GM21360 (cell line): Measurements from ENCODE around the gene ENTPD6.
"Not testable (repeated sequence)": the region's sequence is repeated elsewhere in the genome, so short reads cannot be mapped to it uniquely, and the experiment has no call there.

Experiments
- ATAC-seq: cut with Tn5 transposase; IDR thresholded peaks from one replicate; pipeline ENCODE4 v1.9.1; 2021; ENCODE audit warnings: mild to moderate bottlenecking, moderate library complexity; ENCODE audit not compliant: unreplicated experiment

The ENTPD6 gene

GRCh38 chr20:25238319-25239037, 43.0 kb downstream of the ENTPD6 start:
- no peak for ATAC-seq

GRCh38 chr20:25239387-25240370, 44.2 kb downstream of the ENTPD6 start:
- ATAC-seq, result no peak

- ATAC-seq, result not testable (repeated sequence)
Measured at GRCh38 chr20:25240851-25241658, 45.5 kb downstream of the ENTPD6 start.

- not testable (repeated sequence) for ATAC-seq
Measured at GRCh38 chr20:25241659-25241955, 46.1 kb downstream of the ENTPD6 start.

- ATAC-seq, result no peak
Measured at GRCh38 chr20:25242231-25242630, 46.7 kb downstream of the ENTPD6 start.

GRCh38 chr20:25243416-25243979, 48.0 kb downstream of the ENTPD6 start:
- no peak for ATAC-seq

GRCh38 chr20:25244976-25245375, 49.5 kb downstream of the ENTPD6 start:
- no peak for ATAC-seq

- no peak for ATAC-seq
Measured at GRCh38 chr20:25245461-25245860, 49.9 kb downstream of the ENTPD6 start.

- no peak for ATAC-seq
Measured at GRCh38 chr20:25246182-25246999, 50.9 kb downstream of the ENTPD6 start.

DNA sequence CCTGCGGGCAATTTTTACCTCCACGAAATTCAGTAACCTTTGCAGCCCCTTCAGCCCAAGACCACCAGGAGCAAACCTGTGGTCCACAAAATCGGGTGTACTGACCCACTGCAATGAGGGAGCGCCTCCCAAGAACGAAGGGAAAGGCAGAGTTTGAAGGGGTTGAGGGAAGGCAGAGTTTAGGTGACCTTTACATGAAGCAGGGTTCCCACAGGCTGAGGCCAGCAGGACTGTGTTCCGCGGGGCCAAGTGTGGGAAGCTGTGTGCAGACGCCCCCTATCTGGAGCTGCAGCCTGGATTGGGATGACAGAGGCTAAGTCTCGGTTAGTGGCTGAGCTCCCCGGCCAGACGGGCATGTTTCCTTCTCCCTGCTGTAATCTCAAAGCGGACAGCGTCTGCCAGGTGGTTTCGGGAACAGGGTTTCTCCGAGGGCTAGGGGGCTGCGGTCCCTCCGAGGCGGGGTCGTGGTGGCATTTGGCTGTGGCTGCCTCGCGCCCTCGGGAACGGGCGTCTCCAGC, 51.5 kb downstream of the ENTPD6 start:
- no peak for ATAC-seq

- ATAC-seq, result peak; percentile 19
Measured at GRCh38 chr20:25247518-25247955, 52.0 kb downstream of the ENTPD6 start.

DNA sequence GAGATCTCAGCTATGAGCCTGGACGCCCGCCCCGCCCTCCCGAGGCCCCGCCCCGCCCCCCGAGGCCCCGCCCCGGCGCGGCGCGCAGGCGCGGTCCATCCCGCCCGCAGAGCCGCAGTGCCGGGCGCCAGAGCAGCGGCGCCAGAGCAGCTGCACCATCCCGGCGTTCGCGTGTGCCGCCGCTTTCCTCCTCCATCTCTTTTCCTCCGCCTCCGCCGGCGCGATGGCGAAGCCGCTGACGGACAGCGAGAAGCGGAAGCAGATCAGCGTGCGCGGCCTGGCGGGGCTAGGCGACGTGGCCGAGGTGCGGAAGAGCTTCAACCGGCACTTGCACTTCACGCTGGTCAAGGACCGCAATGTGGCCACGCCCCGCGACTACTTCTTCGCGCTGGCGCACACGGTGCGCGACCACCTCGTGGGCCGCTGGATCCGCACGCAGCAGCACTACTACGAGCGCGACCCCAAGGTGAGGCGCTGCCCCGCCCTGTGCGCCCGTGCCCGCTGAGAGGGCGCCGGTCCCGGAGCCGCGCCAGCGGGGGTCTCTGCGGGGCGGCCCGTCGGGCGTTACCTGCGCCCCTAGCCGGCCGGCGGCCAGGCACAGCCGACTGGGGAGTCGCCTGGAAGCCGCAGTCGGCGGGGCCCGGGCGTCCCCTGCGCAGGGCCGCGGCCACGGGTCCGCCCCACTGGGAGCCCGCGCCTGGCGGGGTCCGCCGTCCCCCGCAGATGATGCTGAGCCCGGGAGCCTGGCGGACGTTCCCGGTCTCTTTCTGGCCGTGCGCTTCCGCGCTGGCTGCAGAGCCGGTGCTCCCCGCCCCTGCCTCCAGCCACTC, 52.7 kb downstream of the ENTPD6 start, which contains the start of gene PYGB:
Gene PYGB, plus strand, starts transcription at position 130 of the 830 bp plus-strand sequence. Its CDS starts 94 bp downstream, at position 224.
- ATAC-seq, result peak; percentile 65

DNA sequence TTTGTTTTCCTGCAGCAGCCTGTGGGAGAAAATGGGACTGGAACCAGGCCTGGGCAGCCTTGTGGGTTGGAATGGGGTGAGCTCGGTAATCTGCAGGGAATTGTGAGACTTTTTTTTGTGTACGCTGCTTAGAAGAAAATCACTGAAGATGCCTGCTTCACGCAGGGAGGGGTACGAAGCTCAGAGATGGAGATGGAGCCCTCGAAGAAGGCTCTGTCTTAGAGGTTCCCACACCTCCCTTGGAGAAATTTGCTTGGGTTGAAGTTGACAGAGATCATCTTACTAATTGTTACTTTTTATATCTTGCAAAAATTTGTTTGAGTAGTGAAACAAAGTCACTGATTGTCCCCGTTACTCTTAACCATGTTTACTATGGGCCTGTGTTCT, 53.3 kb downstream of the ENTPD6 start:
- ATAC-seq, result no peak

GRCh38 chr20:25249198-25249931, 53.9 kb downstream of the ENTPD6 start:
- no peak for ATAC-seq

DNA sequence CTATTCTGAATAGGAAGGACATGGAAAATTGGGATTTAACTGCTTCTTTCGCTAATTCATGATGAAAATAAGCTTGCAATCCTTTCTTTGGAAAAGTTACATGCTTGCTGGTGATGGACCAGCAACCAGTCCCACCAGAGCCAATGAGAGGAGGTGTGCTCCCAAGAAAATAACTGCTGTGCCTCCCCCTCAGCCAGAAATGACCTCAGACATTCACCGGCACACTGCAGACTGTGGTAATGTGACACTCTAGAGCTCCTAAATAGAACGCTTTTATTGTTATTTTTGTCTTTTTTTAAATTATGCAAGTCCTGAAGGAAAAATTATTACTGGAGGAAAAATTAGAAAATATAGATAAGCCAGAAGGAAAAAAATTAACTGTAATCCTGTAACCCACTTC, 55.0 kb downstream of the ENTPD6 start:
- no peak for ATAC-seq

- ATAC-seq, result no peak
Measured at GRCh38 chr20:25251019-25251418, 55.5 kb downstream of the ENTPD6 start.

DNA sequence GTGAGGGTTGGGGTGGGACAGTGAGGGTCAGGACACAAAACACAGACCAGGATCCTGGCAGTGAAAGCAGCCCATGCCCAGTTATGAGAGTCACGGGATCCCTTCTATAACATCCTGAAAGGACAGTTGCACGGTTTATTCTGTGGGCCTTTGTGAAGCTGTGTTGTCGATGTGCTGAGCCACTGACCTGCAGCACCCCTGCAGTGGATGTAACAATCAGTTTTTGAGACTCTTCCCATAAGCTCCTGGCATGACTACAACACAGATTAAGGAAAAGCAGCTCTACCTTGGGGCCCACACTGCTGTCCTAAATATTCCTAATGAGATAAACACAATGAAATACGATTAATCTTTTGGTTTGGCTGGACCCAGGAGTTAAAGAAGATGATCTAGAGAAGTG, 56.0 kb downstream of the ENTPD6 start:
- ATAC-seq, result no peak

- no peak for ATAC-seq
Measured at GRCh38 chr20:25252230-25252651, 56.7 kb downstream of the ENTPD6 start.
